ENCODE measurements around the gene GORAB. TPM values are rescaled to one million over a fixed set of nuclear protein-coding genes. Genes with fewer than 3 reads are reported as not detected.
A peak's percentile ranks its signal among the peaks of the same experiment; 100 is the strongest.

Gene GORAB
- total RNA-seq, 2 donors from 2014 or later: 8.7 to 12.2 TPM

GRCh38 chr1:170590921-170591705 lies 59.1 kb downstream of the GORAB start:
- H3K27me3 ChIP-seq (replicated peaks; ENCODE audit: insufficient read depth): no peaks in the 10 kb centered on the region
- no peak for DNase-seq (ENCODE audit: low spot score)
- intact Hi-C loops (cut with DNase I): loop anchor here (5.0 kb wide), 1 partner anchor 76 kb away; no protein-coding TSS in a partner anchor
- WGBS: 37% methylated on average over 13 of the region's 13 CpGs
- H3K9me3 ChIP-seq: no peaks in the 10 kb centered on the region
- no peak overlapping the region for H3K4me3 ChIP-seq
- H3K4me1 ChIP-seq (replicated peaks): no peaks in the 10 kb centered on the region
- no peak for TF ChIP-seq POLR2A (IDR thresholded peaks at IDR 0.05)
- TF ChIP-seq, protein P1, sequence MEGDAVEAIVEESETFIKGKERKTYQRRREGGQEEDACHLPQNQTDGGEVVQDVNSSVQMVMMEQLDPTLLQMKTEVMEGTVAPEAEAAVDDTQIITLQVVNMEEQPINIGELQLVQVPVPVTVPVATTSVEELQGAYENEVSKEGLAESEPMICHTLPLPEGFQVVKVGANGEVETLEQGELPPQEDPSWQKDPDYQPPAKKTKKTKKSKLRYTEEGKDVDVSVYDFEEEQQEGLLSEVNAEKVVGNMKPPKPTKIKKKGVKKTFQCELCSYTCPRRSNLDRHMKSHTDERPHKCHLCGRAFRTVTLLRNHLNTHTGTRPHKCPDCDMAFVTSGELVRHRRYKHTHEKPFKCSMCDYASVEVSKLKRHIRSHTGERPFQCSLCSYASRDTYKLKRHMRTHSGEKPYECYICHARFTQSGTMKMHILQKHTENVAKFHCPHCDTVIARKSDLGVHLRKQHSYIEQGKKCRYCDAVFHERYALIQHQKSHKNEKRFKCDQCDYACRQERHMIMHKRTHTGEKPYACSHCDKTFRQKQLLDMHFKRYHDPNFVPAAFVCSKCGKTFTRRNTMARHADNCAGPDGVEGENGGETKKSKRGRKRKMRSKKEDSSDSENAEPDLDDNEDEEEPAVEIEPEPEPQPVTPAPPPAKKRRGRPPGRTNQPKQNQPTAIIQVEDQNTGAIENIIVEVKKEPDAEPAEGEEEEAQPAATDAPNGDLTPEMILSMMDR (IDR thresholded peaks at IDR 0.05): no peak
- TF ChIP-seq POLR2AphosphoS5 (IDR thresholded peaks at IDR 0.05): no peak
- H3K36me3 ChIP-seq: no peaks in the 10 kb centered on the region
- H3K27ac ChIP-seq: no peak overlapping the region

DNA sequence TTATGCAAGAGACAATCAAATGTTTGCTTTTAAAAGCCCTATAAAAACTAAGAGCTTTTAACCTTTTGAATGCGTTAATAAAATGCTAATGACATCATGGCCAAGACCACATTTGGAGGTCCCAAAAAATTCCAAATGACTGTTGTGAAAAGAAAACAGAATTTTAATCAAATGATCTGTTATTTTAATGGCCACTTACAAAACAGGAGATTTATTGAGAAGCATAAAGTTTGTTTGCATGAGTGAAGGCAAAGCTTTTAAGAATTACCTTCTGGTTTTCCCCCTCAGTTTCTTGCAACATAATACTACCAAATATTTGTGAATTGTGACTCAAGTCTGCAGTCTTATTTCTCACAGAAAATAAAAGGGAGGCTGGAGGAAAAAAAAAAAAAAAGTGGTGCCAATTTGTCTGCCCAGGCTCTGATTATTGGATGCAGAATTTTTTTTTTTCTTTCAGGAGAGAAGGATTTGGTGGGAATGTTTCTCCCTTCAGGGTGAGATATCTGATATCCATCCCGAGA lies 60.7 kb downstream of the GORAB start:
- H3K27me3 ChIP-seq (replicated peaks; ENCODE audit: insufficient read depth): no peaks in the 10 kb centered on the region
- no peaks in the 10 kb centered on the region for H3K9me3 ChIP-seq
- peak overlapping the region in 1 of 2 donors; percentile 16 for H3K27ac ChIP-seq
- DNase-seq (ENCODE audit: low spot score): no peak
- intact Hi-C loops (cut with DNase I): loop anchor here (5.0 kb wide), 1 partner anchor 75 kb away; no protein-coding TSS in a partner anchor
- TF ChIP-seq, protein P1 (IDR thresholded peaks at IDR 0.05): no peak
- no peaks in the 10 kb centered on the region for H3K4me1 ChIP-seq (replicated peaks)
- no peak overlapping the region for H3K4me3 ChIP-seq
- 27% methylated on average over 2 of the region's 2 CpGs for WGBS
- no peaks in the 10 kb centered on the region for H3K36me3 ChIP-seq

GRCh38 chr1:170593173-170594011 lies 61.4 kb downstream of the GORAB start:
- Histone ChIP-seq H3K4me1 (replicated peaks) (no peaks in the 10 kb centered on the region), H3K36me3 (no peaks in the 10 kb centered on the region), H3K4me3 (no peak overlapping the region), H3K9me3 (no peaks in the 10 kb centered on the region), H3K27ac (peak overlapping the region; percentile 16 to 51), H3K27me3 (replicated peaks; ENCODE audit: insufficient read depth) (no peaks in the 10 kb centered on the region)
- no peak for TF ChIP-seq POLR2AphosphoS5 (IDR thresholded peaks at IDR 0.05)
- TF ChIP-seq POLR2A (IDR thresholded peaks at IDR 0.05): no peak
- TF ChIP-seq, protein P1 (IDR thresholded peaks at IDR 0.05): no peak
- no peak for DNase-seq (ENCODE audit: low spot score)
- intact Hi-C loops (cut with DNase I): loop anchor here (5.0 kb wide), 1 partner anchor 74 kb away; no protein-coding TSS in a partner anchor
- 30% methylated on average over 5 of the region's 5 CpGs for WGBS

DNA sequence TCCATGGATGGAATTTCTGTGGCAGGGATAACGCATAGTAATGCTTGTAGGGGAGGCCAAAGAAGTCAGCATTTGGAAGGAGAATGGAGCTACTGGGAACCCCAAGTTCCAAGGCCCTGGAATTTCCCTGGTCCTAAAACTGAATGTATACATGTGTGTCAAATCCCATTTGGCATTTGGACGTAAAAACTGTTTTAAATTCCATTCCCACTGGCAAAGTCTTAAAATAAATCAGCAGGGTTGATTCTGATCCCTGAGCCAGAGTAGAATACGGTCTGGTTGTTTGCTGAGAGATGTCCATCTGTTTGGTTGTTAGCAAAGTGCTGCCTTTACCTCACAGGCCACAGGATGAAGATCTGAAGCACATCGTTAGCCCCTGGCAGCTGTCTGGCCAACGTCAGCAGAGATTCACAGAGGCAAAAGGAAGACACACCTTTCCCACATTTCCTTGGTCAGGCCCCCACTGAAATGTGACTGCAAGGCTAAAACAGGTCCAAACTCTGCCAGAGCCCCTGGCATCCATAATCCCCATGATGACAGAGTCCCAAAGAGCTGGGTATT lies 62.2 kb downstream of the GORAB start:
- intact Hi-C loops (cut with DNase I): loop anchor here (5.0 kb wide), 1 partner anchor 73 kb away; no protein-coding TSS in a partner anchor
- no peak for DNase-seq (ENCODE audit: low spot score)
- no peaks in the 10 kb centered on the region for H3K27me3 ChIP-seq (replicated peaks; ENCODE audit: insufficient read depth)
- H3K4me3 ChIP-seq: no peak overlapping the region
- TF ChIP-seq POLR2A (IDR thresholded peaks at IDR 0.05) (no peak), POLR2AphosphoS5 (IDR thresholded peaks at IDR 0.05) (no peak)
- TF ChIP-seq, protein P1 (IDR thresholded peaks at IDR 0.05): no peak
- H3K36me3 ChIP-seq: no peaks in the 10 kb centered on the region
- H3K9me3 ChIP-seq: no peaks in the 10 kb centered on the region
- H3K27ac ChIP-seq: peak overlapping the region; percentile 16 to 51
- no peaks in the 10 kb centered on the region for H3K4me1 ChIP-seq (replicated peaks)
- 57% methylated on average over 5 of the region's 5 CpGs for WGBS

Data from prostate gland (tissue), 2 donors.